IMR-90 (cell line): ENCODE data around the gene PIP4K2A. TPM values are rescaled to one million over a fixed set of nuclear protein-coding genes. Genes with fewer than 3 reads are reported as not detected.

Experiments
- ATAC-seq: fragments of 200-7000 bp; cut with Tn5 transposase; 2 replicates; pipeline ENCODE4 v1.9.1; 2020; ENCODE audit warnings: low read depth, mild to moderate bottlenecking, moderate library complexity
- BruUV-seq: library from RNA; stranded (reverse); fragments of 400-500 nt; replicated peaks from 2 replicates; lab custom pipeline; 2021; lab: Mats Ljungman, UMichigan
- CTCF ChIA-PET: fragments of 300-600 bp; formaldehyde crosslinking; extraction: SDS; loops from one replicate; lab custom pipeline; 2021; ENCODE audit warnings: antibody characterized with exemption; lab: Yijun Ruan, JAX
- POLR2A ChIA-PET: fragments of 300-600 bp; sonication (Branson Sonifier 250); formaldehyde crosslinking; loops from one replicate; lab custom pipeline; 2022; ENCODE audit warnings: antibody characterized with exemption; ENCODE audit not compliant: unreplicated experiment; lab: Charles Lee
- DNase-seq: peaks from one replicate; pipeline ENCODE4 v3.0.0; 2013
- H2AFZ ChIP-seq: replicated peaks from 2 replicates; pipeline ENCODE3; 2013; ENCODE audit warnings: low read length, mild to moderate bottlenecking; ENCODE audit not compliant: poor library complexity
- H2AK5ac ChIP-seq: 2 replicates; pipeline ENCODE4 v1.6.1; 2013; ENCODE audit warnings: low read depth, low read length, inconsistent platforms
- H2AK9ac ChIP-seq: replicated peaks from 2 replicates; pipeline ENCODE3; 2013; ENCODE audit warnings: mild to moderate bottlenecking, low read depth, low read length, moderate library complexity; ENCODE audit not compliant: poor library complexity
- H2BK120ac ChIP-seq: 2 replicates; pipeline ENCODE4 v1.6.1; 2013; ENCODE audit warnings: low read depth, low read length, inconsistent platforms
- H2BK15ac ChIP-seq: 3 replicates; pipeline ENCODE4 v1.6.1; 2013; ENCODE audit warnings: low read depth, low read length, inconsistent platforms
- H2BK20ac ChIP-seq: 2 replicates; pipeline ENCODE4 v1.6.1; 2013; ENCODE audit warnings: low read depth, mild to moderate bottlenecking, inconsistent platforms, low read length, moderate library complexity
- H2BK5ac ChIP-seq: 2 replicates; pipeline ENCODE4 v1.6.1; 2013; ENCODE audit warnings: mild to moderate bottlenecking, low read depth, low read length, inconsistent platforms; ENCODE audit not compliant: poor library complexity, severe bottlenecking
- H3K14ac ChIP-seq: replicated peaks from 2 replicates; pipeline ENCODE4 v1.6.1; 2013; ENCODE audit warnings: low read depth, low read length, inconsistent platforms
- H3K18ac ChIP-seq: 2 replicates; pipeline ENCODE4 v1.6.1; 2013; ENCODE audit warnings: low read depth, low read length, control low read depth
- H3K23ac ChIP-seq: 2 replicates; pipeline ENCODE4 v1.6.1; 2013; ENCODE audit warnings: low read depth, low read length, inconsistent platforms
- H3K27ac ChIP-seq: 2 replicates; pipeline ENCODE4 v1.5.1; 2013; ENCODE audit warnings: mild to moderate bottlenecking, control low read depth, low read length; ENCODE audit not compliant: insufficient read depth
- H3K27me3 ChIP-seq: 2 replicates; pipeline ENCODE4 v1.6.1; 2013; ENCODE audit warnings: low read length; ENCODE audit not compliant: control insufficient read depth, insufficient read depth
- H3K36me3 ChIP-seq: 2 replicates; pipeline ENCODE4 v1.6.1; 2013; ENCODE audit warnings: low read length, mixed read lengths; ENCODE audit not compliant: control insufficient read depth, insufficient read depth
- H3K4ac ChIP-seq: 2 replicates; pipeline ENCODE4 v1.6.1; 2013; ENCODE audit warnings: low read depth, low read length, inconsistent platforms
- H3K4me1 ChIP-seq: 2 replicates; pipeline ENCODE4 v1.6.1; 2013; ENCODE audit warnings: low read length, mixed read lengths; ENCODE audit not compliant: control insufficient read depth, insufficient read depth
- H3K4me2 ChIP-seq: 2 replicates; pipeline ENCODE4 v1.6.1; 2013; ENCODE audit warnings: low read depth, mild to moderate bottlenecking, control low read depth, low read length, moderate library complexity
- H3K4me3 ChIP-seq: 2 replicates; pipeline ENCODE4 v1.5.1; 2013; ENCODE audit warnings: low read depth, mild to moderate bottlenecking, control low read depth, low read length, moderate library complexity; ENCODE audit not compliant: insufficient read depth
- H3K56ac ChIP-seq: 2 replicates; pipeline ENCODE4 v1.6.1; 2013; ENCODE audit warnings: low read length, inconsistent platforms; ENCODE audit not compliant: insufficient read depth; ENCODE audit errors: extremely low read depth
- H3K79me1 ChIP-seq, 2 experiments: 2 replicates each; pipeline ENCODE4 v1.6.1; 2013; ENCODE audit warnings: low read length in 2 of 2, inconsistent platforms in 1 of 2, low read depth in 1 of 2
- H3K9ac ChIP-seq: 2 replicates; pipeline ENCODE4 v1.6.1; 2013; ENCODE audit warnings: low read depth, low read length, control low read depth
- H3K9me1 ChIP-seq: 2 replicates; pipeline ENCODE4 v1.6.1; 2013; ENCODE audit warnings: low read length, inconsistent platforms; ENCODE audit not compliant: insufficient read depth
- H3K9me3 ChIP-seq: 2 replicates; pipeline ENCODE4 v1.6.1; 2013; ENCODE audit warnings: low read length; ENCODE audit not compliant: control insufficient read depth, insufficient read depth
- H4K20me1 ChIP-seq: 2 replicates; pipeline ENCODE4 v1.6.1; 2013; ENCODE audit warnings: low read length, inconsistent platforms; ENCODE audit not compliant: insufficient read depth
- H4K5ac ChIP-seq: 2 replicates; pipeline ENCODE4 v1.6.1; 2013; ENCODE audit warnings: mild to moderate bottlenecking, low read depth, low read length, control low read depth
- H4K8ac ChIP-seq, 2 experiments: 2 replicates each; pipeline ENCODE4 v1.6.1; 2013; ENCODE audit warnings: low read depth in 2 of 2, low read length in 2 of 2, control low read depth in 1 of 2, inconsistent platforms in 1 of 2
- H4K91ac ChIP-seq: 2 replicates; pipeline ENCODE4 v1.6.1; 2013; ENCODE audit warnings: low read depth, low read length, inconsistent platforms; ENCODE audit not compliant: insufficient read depth
- CEBPB ChIP-seq: IDR thresholded peaks from 2 replicates; pipeline ENCODE4 v1.6.1; 2012; ENCODE audit warnings: low read depth, low read length, improper control_type of control experiment
- CHD1 ChIP-seq: IDR thresholded peaks from 2 replicates; pipeline ENCODE4 v1.6.1; 2012; ENCODE audit warnings: low read depth, low read length, improper control_type of control experiment
- POLR2A ChIP-seq: IDR thresholded peaks from 2 replicates; pipeline ENCODE4 v1.6.1; 2012; ENCODE audit warnings: mild to moderate bottlenecking, low read depth, low read length
- USF2 ChIP-seq: fragments of 150-350 bp; IDR thresholded peaks from 2 replicates; pipeline ENCODE4 v1.6.1; 2017; ENCODE audit warnings: mild to moderate bottlenecking, antibody characterized with exemption, low read length, low read depth
- WGBS, 2 experiments: methylation state at CpG; one replicate each; pipeline versions ENCODE4 v1.1.5 to v1.1.7; 2013; ENCODE audit warnings: missing lambda C conversion rate in 2 of 2; ENCODE audit not compliant: insufficient read length in 1 of 2; ENCODE audit errors: extremely low coverage in 2 of 2; 5-methylcytosine and 5-hydroxymethylcytosine counted together
- dilution Hi-C: fragments of 300-500 bp; cut with HindIII; formaldehyde crosslinking; loops from one replicate; pipeline ENCODE4 v1.14.3; 2018; ENCODE audit warnings: low sequenced_read_pairs; ENCODE audit not compliant: unreplicated experiment
- in situ Hi-C: fragments of 300-500 bp; cut with MboI; formaldehyde crosslinking; loops from 3 replicates; pipeline ENCODE4 v1.14.3; 2019; ENCODE audit warnings: low sequenced_read_pairs, inconsistent platforms, mixed read lengths
- intact Hi-C: fragments of 100-400 bp; cut with micrococcal nuclease; formaldehyde crosslinking; loops from 2 replicates; pipeline ENCODE4 v1.10.0; 2022
- polyA plus RNA-seq, 3 experiments: library from polyadenylated mRNA; depleted of rRNA; stranded (reverse); fragments of >200 nt; gene quantifications; 2 replicates each; pipeline ENCODE4 v1.2.3, GENCODE V29; 2012; ENCODE audit warnings: low replicate concordance in 1 of 3
- total RNA-seq: library from RNA; depleted of rRNA; stranded (reverse); fragments of >200 nt; gene quantifications from 2 replicates; pipeline ENCODE4 v1.2.3, GENCODE V29; 2012

The PIP4K2A gene
- total and polyA plus RNA-seq, 2 of the 4 experiments (the other 2 are of a cell fraction): 9.8 to 18.1 TPM

- Histone ChIP-seq H3K4me2 (no peak overlapping the region), H2BK15ac (no peak overlapping the region), H3K9ac (no peak overlapping the region), H3K14ac (no peak overlapping the region), H3K18ac (no peak overlapping the region), H3K4me1 (peaks cover 2% of the 10 kb centered on the region; the same call in 1 of the 2 replicates), H4K91ac (no peak overlapping the region), H3K27me3 (no peaks in the 10 kb centered on the region), H2BK20ac (no peak overlapping the region), H3K36me3 (no peaks in the 10 kb centered on the region), H3K4ac (no peak overlapping the region), H3K9me1 (peaks cover 5% of the 10 kb centered on the region; the same call in 1 of the 2 replicates), H3K23ac (no peak overlapping the region), H2AFZ (no peak overlapping the region), H3K9me3 (no peaks in the 10 kb centered on the region), H4K5ac (no peak overlapping the region), H3K56ac (no peak overlapping the region), H2BK120ac (no peak overlapping the region), H3K79me1 (peaks cover 46 to 71% of the 10 kb centered on the region in 2 experiments), H3K27ac (no peak overlapping the region), H3K4me3 (no peak overlapping the region), H4K8ac (no peak overlapping the region), H2AK9ac (no peak overlapping the region), H4K20me1 (peaks cover 56% of the 10 kb centered on the region), H2AK5ac (no peak overlapping the region), H2BK5ac (no peak overlapping the region)
- ATAC-seq (no peak), DNase-seq (no peak)
- no TSS peak for BruUV-seq
- dilution Hi-C loops: no loop called here
- no CpG with 5 or more reads among the region's 3 CpGs for WGBS, 2 experiments
- ChIA-PET CTCF (no interaction called here), POLR2A (interaction anchor here (0.6 kb wide), 1 partner anchor 1366 kb away, joined by 4 read pairs; no protein-coding TSS in a partner anchor)
- TF ChIP-seq CHD1 (no peak), POLR2A (no peak), CEBPB (no peak), USF2 (no peak)
- in situ Hi-C loops: loop anchor here (10.0 kb wide), 1 partner anchor 384 kb away; the partner anchor contains the start of gene COMMD3
- intact Hi-C loops: no loop called here
These were observed 15.4 kb downstream of the PIP4K2A start for GRCh38 chr10:22698941-22699440.
